Measurements from ENCODE around the gene COL4A4.
A peak's percentile ranks its signal among the peaks of the same experiment; 100 is the strongest.

DNA sequence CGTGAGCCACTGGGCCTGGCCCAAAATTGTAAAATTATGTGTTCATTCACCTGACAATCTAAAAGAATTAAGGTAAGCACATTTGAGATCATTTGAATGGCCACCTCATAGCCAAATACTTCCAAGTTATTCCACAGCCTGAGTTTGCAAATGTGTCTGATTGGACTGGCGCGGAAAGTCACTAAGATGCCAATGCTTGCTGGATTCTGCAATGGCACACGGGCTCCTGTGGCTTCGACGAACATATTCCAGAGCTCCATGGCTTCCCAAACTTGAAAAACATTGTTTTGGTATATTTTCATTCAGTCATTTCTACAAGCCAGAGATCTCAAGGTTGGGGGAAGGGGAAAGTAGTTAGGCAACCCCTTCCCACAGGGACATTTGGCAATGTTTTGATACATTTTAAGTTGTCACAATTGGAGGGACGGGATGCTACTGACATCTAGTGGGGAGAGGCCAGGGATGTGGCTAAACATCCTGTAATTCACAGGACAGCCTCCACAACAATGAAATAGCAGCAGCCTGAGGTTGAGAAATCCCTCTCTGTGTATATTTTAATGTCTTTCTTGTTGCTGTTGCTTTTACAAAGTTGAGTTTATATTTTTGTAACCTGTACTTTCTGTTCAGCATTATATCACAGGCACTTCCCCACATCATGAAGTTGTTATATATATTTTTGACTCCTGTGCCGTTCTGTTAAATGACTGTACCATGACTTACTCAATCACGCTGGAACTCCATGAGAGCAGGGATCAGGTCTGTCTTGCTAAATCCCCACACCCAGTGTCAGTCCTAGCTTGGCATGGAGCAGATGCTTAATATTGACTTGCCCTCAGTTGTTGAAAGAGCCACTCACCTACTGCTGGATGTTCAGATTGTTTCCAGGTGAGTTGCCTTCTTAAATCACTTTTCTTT lies 56.9 kb downstream of the COL4A4 start:
- TF ChIP-seq CTCF (IDR thresholded peaks at IDR 0.05; ENCODE audit: low read length), result peak; percentile 55
- no peak for TF ChIP-seq EZH2 (optimal IDR thresholded peaks at IDR 0.05; ENCODE audit: low read depth, low read length)
